GM21367 (cell line): Measurements from ENCODE around the gene NFKB1.
"Not testable (repeated sequence)": the region's sequence is repeated elsewhere in the genome, so short reads cannot be mapped to it uniquely, and the experiment has no call there.

ENCODE experiments used
- ATAC-seq: cut with Tn5 transposase; IDR thresholded peaks from one replicate; pipeline ENCODE4 v1.9.1; 2021; ENCODE audit not compliant: unreplicated experiment

The NFKB1 gene, protein sequence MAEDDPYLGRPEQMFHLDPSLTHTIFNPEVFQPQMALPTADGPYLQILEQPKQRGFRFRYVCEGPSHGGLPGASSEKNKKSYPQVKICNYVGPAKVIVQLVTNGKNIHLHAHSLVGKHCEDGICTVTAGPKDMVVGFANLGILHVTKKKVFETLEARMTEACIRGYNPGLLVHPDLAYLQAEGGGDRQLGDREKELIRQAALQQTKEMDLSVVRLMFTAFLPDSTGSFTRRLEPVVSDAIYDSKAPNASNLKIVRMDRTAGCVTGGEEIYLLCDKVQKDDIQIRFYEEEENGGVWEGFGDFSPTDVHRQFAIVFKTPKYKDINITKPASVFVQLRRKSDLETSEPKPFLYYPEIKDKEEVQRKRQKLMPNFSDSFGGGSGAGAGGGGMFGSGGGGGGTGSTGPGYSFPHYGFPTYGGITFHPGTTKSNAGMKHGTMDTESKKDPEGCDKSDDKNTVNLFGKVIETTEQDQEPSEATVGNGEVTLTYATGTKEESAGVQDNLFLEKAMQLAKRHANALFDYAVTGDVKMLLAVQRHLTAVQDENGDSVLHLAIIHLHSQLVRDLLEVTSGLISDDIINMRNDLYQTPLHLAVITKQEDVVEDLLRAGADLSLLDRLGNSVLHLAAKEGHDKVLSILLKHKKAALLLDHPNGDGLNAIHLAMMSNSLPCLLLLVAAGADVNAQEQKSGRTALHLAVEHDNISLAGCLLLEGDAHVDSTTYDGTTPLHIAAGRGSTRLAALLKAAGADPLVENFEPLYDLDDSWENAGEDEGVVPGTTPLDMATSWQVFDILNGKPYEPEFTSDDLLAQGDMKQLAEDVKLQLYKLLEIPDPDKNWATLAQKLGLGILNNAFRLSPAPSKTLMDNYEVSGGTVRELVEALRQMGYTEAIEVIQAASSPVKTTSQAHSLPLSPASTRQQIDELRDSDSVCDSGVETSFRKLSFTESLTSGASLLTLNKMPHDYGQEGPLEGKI

DNA sequence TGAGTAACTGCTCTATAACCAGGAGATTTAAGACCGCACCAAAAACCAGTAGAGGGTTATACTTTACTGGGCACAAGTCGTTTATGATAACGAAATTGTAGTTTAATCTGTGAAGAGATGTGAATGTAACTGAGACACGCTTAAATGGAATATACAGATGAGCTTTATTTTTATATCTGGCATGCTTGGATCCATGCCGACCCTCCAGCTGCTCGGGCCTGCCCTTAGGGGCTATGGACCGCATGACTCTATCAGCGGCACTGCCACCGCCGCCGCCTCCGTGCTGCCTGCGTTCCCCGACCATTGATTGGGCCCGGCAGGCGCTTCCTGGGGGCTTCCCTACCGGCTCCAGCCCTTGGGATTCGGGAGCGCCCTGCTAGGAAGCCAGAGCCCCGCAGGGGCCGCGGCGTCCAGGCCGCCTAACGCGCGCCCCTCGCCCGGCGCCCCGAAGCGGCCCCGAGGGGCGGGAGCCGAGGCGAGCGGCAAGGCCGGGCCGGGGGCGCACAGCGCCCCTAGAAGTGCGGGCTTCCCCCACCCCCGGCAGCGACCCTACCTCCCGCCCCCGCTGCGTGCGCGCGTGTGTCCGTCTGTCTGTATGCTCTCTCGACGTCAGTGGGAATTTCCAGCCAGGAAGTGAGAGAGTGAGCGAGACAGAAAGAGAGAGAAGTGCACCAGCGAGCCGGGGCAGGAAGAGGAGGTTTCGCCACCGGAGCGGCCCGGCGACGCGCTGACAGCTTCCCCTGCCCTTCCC is at the start of gene NFKB1:
TSS of gene NFKB1 (plus strand) at position 664 of the 751 bp plus-strand sequence. CDS start 24,160 bp downstream, outside the sequence.
- peak; percentile 52 for ATAC-seq

DNA sequence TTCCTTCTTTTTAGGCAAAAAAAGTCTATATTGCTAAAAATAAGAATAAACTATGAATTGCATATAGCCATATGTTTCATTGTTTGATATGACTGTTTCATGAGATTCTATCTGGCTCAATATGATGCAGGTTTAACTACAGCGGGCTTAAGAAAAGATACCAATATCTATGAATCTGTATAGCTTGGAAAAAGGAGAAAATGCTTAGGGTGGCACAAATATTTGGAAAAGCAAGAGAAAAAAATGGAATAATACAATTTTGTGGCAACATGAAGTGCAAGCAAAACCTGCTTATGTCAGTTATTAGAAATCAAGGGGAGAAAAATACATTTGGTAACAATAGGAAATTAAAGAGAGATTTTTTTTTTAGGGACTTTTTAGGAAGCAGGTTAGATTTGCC is 48.3 kb upstream of the NFKB1 start:
- no peak for ATAC-seq

DNA sequence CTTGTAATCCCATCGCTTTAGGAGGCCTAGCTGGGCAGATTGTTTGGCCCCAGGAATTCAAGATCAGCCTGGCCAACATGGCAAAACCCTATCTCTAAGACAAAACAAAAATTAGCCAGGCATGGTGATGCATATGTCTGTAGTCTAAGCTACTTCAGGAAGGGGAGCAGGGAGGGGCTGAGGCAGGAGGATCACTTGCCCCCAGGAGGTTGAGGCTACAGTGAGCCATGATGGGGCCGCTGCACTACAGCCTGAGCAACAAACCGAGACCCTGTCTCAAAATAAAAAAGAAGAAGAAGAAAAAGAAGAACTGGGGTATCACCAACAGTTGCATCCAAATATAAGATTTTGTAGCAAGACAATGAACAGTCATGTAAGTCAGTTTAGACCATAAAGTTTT is 47.3 kb upstream of the NFKB1 start:
- ATAC-seq: no peak

DNA sequence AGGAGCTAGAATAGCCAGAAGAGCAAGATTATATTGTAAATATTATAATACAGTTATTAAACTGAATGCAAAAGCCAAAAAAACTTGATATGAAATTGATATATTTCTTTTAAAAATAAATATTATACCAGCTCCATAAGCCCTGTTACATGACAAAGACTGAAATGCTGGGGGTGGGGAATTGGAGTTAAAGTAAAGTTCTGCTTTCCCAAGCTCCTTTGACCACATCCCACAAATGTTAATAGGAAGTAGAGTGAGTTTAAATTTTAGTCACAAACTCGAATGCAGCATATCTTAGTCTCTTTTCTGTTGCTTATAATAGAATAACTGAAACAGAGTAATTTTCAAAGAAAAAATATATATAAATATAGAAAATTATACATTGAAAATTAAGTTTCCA is 46.9 kb upstream of the NFKB1 start:
- ATAC-seq: no peak

DNA sequence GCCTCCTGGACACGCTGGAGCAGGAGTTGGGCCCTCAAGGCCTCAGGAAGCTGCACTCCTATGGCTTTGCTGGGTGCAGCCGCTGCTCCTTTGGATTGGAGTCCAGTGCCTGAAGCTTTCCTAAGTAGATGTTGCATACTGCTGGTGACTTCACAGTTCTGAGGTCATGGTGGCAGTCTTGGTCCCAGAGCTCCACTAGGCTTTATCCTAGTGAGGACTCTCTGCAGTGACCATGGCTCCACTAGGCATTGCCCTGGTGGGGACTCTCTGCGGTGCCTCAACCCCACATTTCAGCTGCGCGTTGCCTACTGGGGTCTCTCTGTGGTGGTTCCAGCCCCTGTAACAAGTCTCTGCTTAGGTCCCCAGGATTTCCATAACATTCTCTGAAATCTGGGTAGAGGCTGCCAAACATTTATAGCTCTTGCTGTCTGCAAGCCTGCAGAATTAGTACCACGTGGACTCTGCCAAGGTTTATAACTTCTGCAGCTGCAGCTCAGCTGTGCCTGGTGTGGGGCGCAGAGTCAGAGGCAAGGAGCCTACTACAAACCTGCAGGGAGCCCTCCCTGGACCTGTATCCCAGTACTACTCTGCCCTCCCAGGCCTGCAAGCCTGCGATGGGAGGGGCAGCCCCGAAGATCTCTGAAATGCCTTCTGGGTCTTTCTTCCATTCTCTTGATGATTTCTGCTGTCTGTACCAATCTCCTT is 46.0 kb upstream of the NFKB1 start:
- ATAC-seq: no peak

DNA sequence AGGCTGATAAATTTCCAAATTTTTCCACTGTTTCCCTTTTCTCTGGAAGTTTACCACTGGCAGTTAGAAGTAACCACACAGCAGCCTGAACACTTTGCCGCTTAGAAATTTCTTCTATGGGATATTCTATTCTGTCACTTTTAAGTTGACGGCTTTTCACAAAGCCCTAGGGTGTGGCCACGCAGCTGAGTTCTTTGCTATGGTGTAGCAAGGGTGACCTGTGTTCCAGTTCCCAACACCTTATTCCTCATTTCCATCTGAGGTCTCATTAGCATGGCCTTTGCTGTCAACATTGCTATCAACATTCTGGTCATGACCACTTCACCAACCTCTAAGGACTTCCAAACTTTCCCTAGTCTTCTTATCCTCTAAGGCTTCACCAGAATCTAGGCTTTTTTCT is 45.4 kb upstream of the NFKB1 start:
- no peak for ATAC-seq

DNA sequence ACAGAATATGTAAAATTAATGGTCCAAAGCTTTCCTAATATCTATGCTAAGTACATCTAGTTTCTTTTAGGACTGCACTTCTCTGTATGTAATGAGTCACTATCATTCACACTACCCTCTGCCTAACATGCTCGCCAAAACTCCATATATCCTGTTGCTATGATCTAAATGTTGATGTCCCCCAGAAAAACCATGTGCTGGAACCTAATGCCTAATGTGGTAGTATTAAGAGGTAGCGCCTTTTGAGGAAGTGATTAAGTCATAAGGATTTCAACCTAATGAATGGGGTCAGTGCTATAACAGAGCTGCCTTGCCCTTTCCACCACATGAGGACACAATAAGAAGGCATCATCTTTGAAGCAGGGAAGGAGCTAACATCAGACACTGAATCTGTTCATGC is 34.9 kb upstream of the NFKB1 start:
- ATAC-seq: no peak

DNA sequence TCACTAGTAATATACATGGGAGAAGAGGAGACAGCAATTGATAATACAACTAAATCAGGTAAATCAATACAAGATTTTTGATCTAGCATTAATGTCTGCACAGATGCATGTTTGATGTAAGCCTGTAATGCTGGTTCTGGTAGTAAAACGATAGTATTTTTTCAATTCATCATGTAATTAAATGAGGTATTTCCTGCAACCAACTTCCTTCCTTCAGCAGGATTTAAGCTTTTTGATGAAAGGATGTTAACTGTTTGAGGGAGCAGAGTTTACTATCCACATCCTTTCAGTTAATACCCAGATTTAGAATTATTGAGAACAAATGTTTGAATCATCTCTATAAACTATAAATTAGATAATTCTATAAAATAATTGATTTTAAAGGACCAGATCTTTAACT is 31.4 kb upstream of the NFKB1 start:
- no peak for ATAC-seq

DNA sequence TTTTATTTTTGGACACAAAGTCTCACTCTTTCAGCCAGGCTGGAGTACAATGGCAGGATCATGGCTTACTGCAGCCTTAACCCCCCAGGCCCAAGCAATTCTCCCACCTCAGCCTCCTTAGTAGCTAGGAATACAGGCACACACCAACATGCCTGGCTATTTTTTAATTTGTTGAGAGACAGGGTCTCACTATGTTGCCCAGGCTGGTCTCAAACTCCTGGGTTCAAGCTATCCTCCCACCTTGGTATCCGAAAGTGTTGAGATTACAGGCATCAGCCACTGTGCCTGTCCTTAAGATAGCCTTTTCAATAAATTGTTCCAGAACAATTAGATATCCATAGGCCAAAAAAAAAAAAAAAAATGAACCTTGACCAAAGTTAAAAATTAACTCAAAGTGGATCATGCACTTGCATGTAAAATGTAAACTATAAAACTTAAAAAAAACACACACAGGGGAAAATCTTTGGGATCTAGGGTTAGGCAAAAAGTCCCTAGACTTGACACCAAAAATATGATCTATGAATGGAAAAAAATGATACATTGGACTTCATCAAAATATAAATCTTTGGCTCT is 28.6 kb upstream of the NFKB1 start:
- ATAC-seq: no peak

DNA sequence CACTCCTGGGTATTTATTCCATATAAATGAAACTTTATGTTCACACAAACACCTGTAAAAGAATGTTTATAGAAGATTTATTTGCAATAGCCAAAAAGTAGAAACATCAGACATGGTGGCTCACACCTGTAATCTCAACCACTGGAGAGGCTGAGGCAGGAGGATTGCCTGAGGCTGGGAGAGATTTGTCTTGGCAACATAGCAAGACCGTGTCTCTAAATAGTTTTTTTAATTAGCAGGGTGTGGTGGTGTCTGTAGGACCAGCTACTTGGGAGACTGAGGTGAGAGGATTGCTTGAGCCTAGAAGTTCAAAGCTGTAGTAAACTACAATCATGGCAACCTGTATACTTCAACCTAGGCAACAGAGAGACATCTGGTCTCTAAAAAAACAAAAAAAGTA is 27.7 kb upstream of the NFKB1 start:
- no peak for ATAC-seq

DNA sequence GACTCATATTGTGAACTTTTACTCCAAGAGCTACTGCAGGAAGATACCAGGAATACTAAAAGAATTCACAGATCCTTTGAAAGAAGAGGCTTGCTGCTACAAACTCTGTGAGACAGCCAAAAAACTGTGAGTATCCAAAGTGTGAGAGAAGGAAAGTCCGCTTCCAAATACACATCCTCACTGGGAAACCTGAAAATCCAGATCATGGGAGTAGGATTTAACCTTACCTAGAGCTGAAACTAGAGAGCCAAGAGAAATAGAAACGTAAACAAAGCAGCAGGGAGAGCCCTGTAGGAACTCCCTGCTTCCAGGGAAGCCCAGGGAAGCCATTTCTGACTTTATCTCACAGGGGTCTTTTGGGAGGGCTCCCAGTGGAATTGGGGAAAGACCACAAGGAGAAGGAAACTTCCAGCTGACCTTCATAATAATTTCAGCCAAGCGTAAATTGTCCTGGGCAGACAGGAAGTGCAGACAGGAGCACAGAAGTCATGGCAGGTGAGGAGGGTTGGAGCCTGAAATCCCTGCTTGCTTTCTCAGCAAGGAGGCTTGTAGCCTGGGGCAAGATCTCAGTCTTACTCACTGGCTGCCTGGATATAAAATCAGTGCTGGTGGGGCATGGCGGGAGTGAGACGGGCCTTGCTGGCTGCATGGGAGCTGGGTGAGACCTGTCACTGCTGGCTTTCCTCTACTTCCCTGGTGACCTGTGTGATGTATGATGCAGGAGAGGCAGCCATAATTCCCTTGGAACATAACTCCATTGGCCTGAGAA is 26.2 kb upstream of the NFKB1 start:
- ATAC-seq: no peak

DNA sequence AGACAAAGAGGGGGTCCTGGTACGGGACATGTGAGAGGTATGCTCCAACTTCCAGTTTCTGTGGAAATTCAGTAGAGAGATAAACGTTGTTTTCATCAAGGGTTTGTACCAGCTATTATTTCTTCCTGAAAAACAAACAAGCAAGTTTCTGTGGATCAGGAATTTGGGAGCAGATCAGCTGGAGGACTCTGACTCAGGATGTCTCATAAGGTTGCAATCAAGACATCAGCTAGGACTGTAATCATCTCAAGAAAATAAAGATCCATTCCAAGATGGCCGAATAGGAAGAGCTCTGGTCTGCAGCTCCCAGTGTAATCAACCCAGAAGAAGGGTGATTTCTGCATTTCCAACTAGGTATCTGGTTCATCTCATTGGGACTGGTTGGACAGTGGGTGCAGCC is 23.5 kb upstream of the NFKB1 start:
- no peak for ATAC-seq

DNA sequence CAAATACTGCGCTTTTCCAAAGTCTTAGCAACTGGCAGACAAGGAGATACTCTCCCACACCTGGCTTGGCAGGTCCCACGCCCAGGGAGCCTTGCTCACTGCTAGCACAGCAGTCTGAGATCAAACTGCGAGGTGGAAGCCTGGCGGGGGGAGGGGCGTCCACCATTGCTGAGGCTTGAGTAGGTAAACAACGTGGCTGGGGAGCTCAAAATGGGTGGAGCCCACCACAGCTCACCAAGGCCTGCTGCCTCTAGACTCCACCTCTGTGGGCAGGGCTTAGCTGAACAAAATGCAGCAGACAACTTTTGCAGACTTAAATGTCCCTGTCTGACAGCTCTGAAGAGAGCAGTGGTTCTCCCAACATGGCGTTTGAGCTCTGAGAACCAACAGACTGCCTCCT is 23.0 kb upstream of the NFKB1 start:
- no peak for ATAC-seq

DNA sequence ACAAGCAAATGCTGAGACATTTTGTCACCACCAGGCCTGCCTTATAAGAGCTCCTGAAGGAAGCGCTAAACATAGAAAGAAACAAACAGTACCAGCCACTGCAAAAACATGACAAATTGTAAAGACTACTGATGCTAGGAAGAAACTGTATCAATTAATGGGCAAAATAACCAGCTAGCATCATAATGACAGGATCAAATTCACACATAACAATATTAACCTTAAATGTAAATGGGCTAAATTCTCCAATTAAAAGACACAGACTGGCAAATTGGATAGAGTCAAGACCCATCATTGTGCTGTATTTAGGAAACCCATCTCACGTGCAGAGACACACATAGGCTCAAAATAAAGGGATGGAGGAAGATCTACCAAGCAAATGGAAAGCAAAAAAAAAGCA is 21.3 kb upstream of the NFKB1 start:
- ATAC-seq: not testable (repeated sequence)

DNA sequence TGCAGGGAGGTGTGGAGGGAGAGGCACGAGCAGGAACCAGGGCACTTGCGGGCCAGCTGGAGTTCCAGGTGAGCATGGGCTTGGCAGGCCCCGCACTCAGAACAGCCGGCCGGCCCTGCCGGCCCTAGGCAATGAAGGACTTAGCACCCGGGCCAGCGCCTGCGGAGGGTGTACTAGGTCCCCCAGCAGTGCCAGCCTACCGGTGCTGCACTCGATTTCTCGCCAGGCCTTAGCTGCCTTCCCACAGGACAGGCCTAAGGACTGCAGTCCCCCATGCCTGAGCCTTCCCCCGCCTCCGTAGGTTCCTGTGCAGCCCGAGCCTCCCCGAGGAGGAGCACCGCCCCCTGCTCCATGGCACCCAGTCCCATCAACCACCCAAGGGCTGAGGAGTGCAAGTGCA is 18.0 kb upstream of the NFKB1 start:
- no peak for ATAC-seq

DNA sequence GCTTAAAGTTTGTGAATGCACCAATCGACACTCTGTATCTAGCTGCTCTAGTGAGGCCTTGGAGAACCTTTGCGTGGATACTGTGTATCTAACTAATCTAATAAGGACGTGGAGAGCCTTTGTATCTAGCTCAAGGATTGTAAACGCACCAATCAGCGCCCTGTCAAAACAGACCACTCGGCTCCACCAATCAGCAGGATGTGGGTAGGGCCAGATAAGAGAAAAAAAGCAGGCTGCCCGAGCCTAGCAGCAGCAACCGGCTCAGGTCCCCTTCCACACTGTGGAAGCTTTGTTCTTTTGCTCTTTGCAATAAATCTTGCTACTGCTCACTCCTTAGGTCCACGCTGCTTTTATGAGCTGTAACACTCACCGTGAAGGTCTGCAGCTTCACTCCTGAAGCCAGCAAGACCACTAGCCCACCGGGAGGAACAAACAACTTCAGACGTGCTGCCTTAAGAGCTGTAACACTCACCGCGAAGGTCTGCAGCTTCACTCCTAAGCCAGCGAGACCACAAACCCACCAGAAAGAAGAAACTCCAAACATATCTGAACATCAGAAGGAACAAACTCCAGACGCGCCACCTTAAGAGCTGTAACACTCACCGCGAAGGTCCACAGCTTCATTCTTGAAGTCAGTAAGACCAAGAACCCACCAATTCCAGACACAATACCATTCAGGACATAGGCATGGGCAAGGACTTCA is 17.0 kb upstream of the NFKB1 start:
- ATAC-seq: not testable (repeated sequence)

DNA sequence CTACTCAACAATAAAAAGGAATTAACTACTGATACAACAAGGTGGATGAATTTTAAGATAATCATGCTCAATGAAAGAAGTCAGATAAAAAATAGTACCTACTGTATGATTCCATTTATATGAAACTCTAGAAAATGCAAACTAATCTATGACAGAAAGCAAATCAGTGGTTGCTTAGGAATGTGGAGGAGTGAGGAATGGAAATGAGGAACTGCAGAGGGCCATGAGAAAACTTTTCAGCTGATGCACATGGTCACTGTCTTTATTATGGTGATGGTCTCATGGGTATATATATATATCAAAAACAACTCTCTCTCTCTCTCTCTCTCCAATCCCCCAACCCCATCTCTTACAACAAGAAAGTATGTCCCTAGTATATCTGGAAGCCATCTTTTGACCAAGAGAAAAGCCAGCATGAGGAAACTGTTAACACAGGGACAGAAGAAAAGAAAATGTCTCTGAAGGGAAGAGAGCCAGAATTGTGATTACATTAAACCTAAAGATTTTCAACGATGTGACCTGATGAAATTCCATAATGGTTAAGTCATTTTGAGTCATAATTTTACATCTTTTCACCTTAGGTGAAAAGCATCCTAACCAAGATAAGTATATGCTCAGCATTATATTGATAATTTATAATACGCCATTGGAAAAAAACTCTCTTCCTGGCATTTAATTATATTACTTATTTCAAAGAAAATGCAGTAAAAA is 8.5 kb upstream of the NFKB1 start:
- no peak for ATAC-seq

DNA sequence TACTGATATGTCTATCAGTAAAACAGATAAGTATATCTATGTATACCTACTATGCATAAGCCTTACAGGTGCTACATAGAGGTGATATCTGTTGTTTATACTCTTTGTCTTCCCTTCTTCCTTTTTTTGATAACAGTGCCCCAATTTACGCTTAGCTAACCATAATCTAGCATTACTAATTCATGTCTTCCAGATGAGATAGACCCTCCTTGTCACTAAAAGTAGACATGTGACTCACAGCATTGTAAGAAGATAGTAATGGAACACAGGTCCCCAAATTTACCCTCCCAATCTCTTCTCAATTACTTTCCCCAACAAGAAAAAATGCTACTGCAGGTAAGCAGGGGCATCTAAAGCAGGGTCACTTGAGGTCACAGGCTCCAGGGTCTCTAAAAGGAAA is 7.9 kb upstream of the NFKB1 start:
- no peak for ATAC-seq
